Neural cell (in vitro differentiated cells): ENCODE data around the gene SYTL3. TPM values are rescaled to one million over a fixed set of nuclear protein-coding genes. Genes with fewer than 3 reads are reported as not detected.
"Not testable (repeated sequence)": the region's sequence is repeated elsewhere in the genome, so short reads cannot be mapped to it uniquely, and the experiment has no call there.

Experiments
- H2AFZ ChIP-seq: fragments of 200-600, 300-800 bp; sonication (generic), shearing (Covaris generic); 2 replicates; pipeline ENCODE4 v1.6.0; 2014; ENCODE audit warnings: low read depth, mild to moderate bottlenecking, antibody characterized with exemption, low read length, moderate library complexity
- H3F3A ChIP-seq: fragments of 200-600 bp; shearing (Covaris generic); 2 replicates; pipeline ENCODE4 v1.6.1; 2016; ENCODE audit warnings: mild to moderate bottlenecking, moderate library complexity, mixed read lengths, antibody characterized with exemption, low read length; ENCODE audit not compliant: insufficient read depth, poor library complexity, severe bottlenecking
- H3K27ac ChIP-seq: fragments of 200-600, 300-800 bp; sonication (generic), shearing (Covaris generic); 2 replicates; pipeline ENCODE4 v1.5.1; 2014; ENCODE audit warnings: mild to moderate bottlenecking, low read length, moderate library complexity
- H3K27me3 ChIP-seq: fragments of 300-800, 200-600 bp; sonication (generic), shearing (Covaris generic); 2 replicates; pipeline ENCODE4 v1.6.0; 2014; ENCODE audit warnings: mild to moderate bottlenecking, low read depth, low read length, moderate library complexity; ENCODE audit not compliant: insufficient read depth
- H3K36me3 ChIP-seq: fragments of 300-800, 200-600 bp; sonication (generic), shearing (Covaris generic); 2 replicates; pipeline ENCODE4 v1.5.1; 2014; ENCODE audit warnings: mild to moderate bottlenecking, antibody characterized with exemption, low read length, moderate library complexity; ENCODE audit not compliant: insufficient read depth
- H3K4me2 ChIP-seq: fragments of 300-800, 200-600 bp; sonication (generic), shearing (Covaris generic); 2 replicates; pipeline ENCODE4 v1.6.0; 2014; ENCODE audit warnings: mild to moderate bottlenecking, low read length
- H3K4me3 ChIP-seq: fragments of 300-800, 200-600 bp; sonication (generic), shearing (Covaris generic); 2 replicates; pipeline ENCODE4 v1.5.1; 2014; ENCODE audit warnings: mild to moderate bottlenecking, low read length, moderate library complexity
- H3K79me2 ChIP-seq: fragments of 200-600 bp; shearing (Covaris generic); replicated peaks from 2 replicates; pipeline ENCODE4 v1.6.0; 2014; ENCODE audit warnings: mild to moderate bottlenecking, low read length, moderate library complexity; ENCODE audit not compliant: insufficient read depth
- H3K9ac ChIP-seq: fragments of 300-800, 200-600 bp; sonication (generic), shearing (Covaris generic); 2 replicates; pipeline ENCODE4 v1.6.1; 2016; ENCODE audit warnings: mild to moderate bottlenecking, low read length, mixed read lengths
- H3K9me2 ChIP-seq: fragments of 200-600 bp; shearing (Covaris generic); 2 replicates; pipeline ENCODE4 v1.6.1; 2016; ENCODE audit warnings: mild to moderate bottlenecking, low read length, mixed read lengths; ENCODE audit not compliant: insufficient read depth
- H3K9me3 ChIP-seq: fragments of 200-600, 300-800 bp; sonication (generic), shearing (Covaris generic); 2 replicates; pipeline ENCODE4 v1.6.1; 2016; ENCODE audit warnings: mild to moderate bottlenecking, mixed run types, low read length, moderate library complexity, mixed read lengths
- H4K20me1 ChIP-seq: fragments of 200-600 bp; shearing (Covaris generic); 2 replicates; pipeline ENCODE4 v1.6.1; 2016; ENCODE audit warnings: mild to moderate bottlenecking, mixed run types; ENCODE audit not compliant: insufficient read depth
- CTCF ChIP-seq: fragments of 450-650 bp; IDR thresholded peaks from 2 replicates; pipeline ENCODE4 v1.5.1; 2014; ENCODE audit warnings: antibody characterized with exemption, mild to moderate bottlenecking, moderate library complexity; ENCODE audit not compliant: poor library complexity, severe bottlenecking
- EP300 ChIP-seq: fragments of 450-650 bp; conservative IDR thresholded peaks from 2 replicates; pipeline ENCODE4 v1.6.1; 2014; ENCODE audit warnings: antibody characterized with exemption, mild to moderate bottlenecking, moderate library complexity; ENCODE audit not compliant: poor library complexity, severe bottlenecking
- EZH2 ChIP-seq: fragments of 200-600, 300-800 bp; shearing (Covaris generic), sonication (generic); IDR thresholded peaks from 2 replicates; pipeline ENCODE4 v1.6.1; 2014; ENCODE audit warnings: antibody characterized with exemption, low read length, borderline replicate concordance, mild to moderate bottlenecking; ENCODE audit not compliant: insufficient read depth, poor library complexity, severe bottlenecking
- MXI1 ChIP-seq: fragments of 450-650 bp; conservative IDR thresholded peaks from 2 replicates; pipeline ENCODE4 v1.6.1; 2014; ENCODE audit warnings: antibody characterized with exemption, mild to moderate bottlenecking; ENCODE audit not compliant: poor library complexity, severe bottlenecking
- POLR2AphosphoS5 ChIP-seq: IDR thresholded peaks from 2 replicates; pipeline ENCODE4 v1.6.1; 2012
- RAD21 ChIP-seq: fragments of 450-650 bp; conservative IDR thresholded peaks from 2 replicates; pipeline ENCODE4 v1.6.1; 2014; ENCODE audit warnings: antibody characterized with exemption, mild to moderate bottlenecking, moderate library complexity
- REST ChIP-seq: IDR thresholded peaks from 2 replicates; pipeline ENCODE4 v1.6.1; 2012; ENCODE audit warnings: borderline replicate concordance
- SMC3 ChIP-seq: fragments of 450-650 bp; conservative IDR thresholded peaks from 2 replicates; pipeline ENCODE4 v1.6.1; 2014; ENCODE audit warnings: antibody characterized with exemption, mild to moderate bottlenecking, moderate library complexity; ENCODE audit not compliant: poor library complexity
- TAF1 ChIP-seq: IDR thresholded peaks from 2 replicates; pipeline ENCODE4 v1.6.1; 2012; ENCODE audit warnings: low read depth
- polyA plus RNA-seq: library from polyadenylated mRNA; depleted of rRNA; stranded (reverse); fragments of >200 nt; gene quantifications from 2 replicates; pipeline ENCODE4 v1.2.3, GENCODE V29; 2014

SYTL3 gene
- polyA plus RNA-seq, 1 donor from 2014 or later = 2.1 TPM

GRCh38 chr6:158654960-158655489 lies 5.2 kb downstream of the SYTL3 start:
- Histone ChIP-seq H3K9me3 (no peaks in the 10 kb centered on the region), H3K9ac (no peak overlapping the region), H3K27me3 (no peaks in the 10 kb centered on the region), H3K4me2 (no peak overlapping the region), H3K27ac (no peak overlapping the region), H3F3A (no peaks in the 10 kb centered on the region), H3K9me2 (no peaks in the 10 kb centered on the region), H3K36me3 (no peaks in the 10 kb centered on the region), H3K79me2 (no peaks in the 10 kb centered on the region), H3K4me3 (no peak overlapping the region), H4K20me1 (no peaks in the 10 kb centered on the region), H2AFZ (no peak overlapping the region)
- no peak for TF ChIP-seq RAD21

GRCh38 chr6:158655569-158656450 lies 6.0 kb downstream of the SYTL3 start:
- H3K4me2 ChIP-seq = no peak overlapping the region
- no peak overlapping the region for H3K27ac ChIP-seq
- H2AFZ ChIP-seq = no peak overlapping the region
- no peaks in the 10 kb centered on the region for H3K9me3 ChIP-seq
- H3K79me2 ChIP-seq = no peaks in the 10 kb centered on the region
- no peak overlapping the region for H3K4me3 ChIP-seq
- no peaks in the 10 kb centered on the region for H3K27me3 ChIP-seq
- TF ChIP-seq EP300 (no peak), CTCF (no peak), POLR2AphosphoS5 (no peak), SMC3 (no peak), EZH2 (no peak), MXI1 (no peak), TAF1 (no peak), REST (no peak), RAD21 (no peak)
- no peaks in the 10 kb centered on the region for H3K36me3 ChIP-seq
- H3F3A ChIP-seq = no peaks in the 10 kb centered on the region
- no peaks in the 10 kb centered on the region for H3K9me2 ChIP-seq
- no peaks in the 10 kb centered on the region for H4K20me1 ChIP-seq
- no peak overlapping the region for H3K9ac ChIP-seq

- not testable (repeated sequence) for H2AFZ ChIP-seq, H3K27ac ChIP-seq, H3K36me3 ChIP-seq, H3F3A ChIP-seq, H3K27me3 ChIP-seq, H4K20me1 ChIP-seq, H3K4me2 ChIP-seq, H3K9ac ChIP-seq, H3K9me2 ChIP-seq, H3K79me2 ChIP-seq, H3K4me3 ChIP-seq, H3K9me3 ChIP-seq
Observed at GRCh38 chr6:158656986-158657385, 7.1 kb downstream of the SYTL3 start.
